Measurements from ENCODE around the gene PCNX3. TPM values are rescaled to one million over a fixed set of nuclear protein-coding genes. Genes with fewer than 3 reads are reported as not detected.

Gene PCNX3
- polyA plus RNA-seq, 1 donor (not counting 4 experiments of a cell fraction or from before 2014, with no cell fraction given): 6.1 TPM

DNA sequence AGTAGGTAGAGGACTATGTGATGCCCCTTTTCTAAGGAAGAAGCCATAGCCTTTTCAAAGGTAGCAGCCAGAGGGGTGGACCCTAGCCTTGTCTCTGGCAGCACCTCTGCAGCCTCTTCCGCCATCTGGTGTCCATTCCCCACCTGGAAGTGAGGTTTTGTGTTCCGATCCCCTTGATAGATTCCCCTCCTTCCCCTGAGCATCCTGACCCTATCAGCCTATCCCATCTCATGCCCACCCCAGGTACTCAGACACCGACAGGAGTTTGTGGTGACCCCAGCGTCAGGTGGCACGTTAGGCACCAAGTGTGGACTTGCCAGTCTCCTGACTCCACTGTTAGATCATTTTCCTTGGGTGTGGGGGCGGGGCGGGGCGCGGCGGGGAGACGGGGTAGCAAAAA is 43.6 kb upstream of the PCNX3 start:
- FAIRE-seq (no peak), DNase-seq (ENCODE audit: low read depth, low spot score) (no peak)
- Histone ChIP-seq H3K9me1 (ENCODE audit: control insufficient read depth, extremely low read depth, insufficient read depth, low read length) (no peaks in the 10 kb centered on the region), H3K27ac (ENCODE audit: control insufficient read depth, insufficient read depth, low read length) (peak overlapping the region; percentile 44), H3K27me3 (ENCODE audit: control insufficient read depth, extremely low read depth, insufficient read depth, low read length) (no peaks in the 10 kb centered on the region), H3K4me3 (ENCODE audit: control insufficient read depth in 2 of 3, extremely low read depth in 1 of 3, insufficient read depth in 2 of 3, low read depth in 1 of 3, low read length in 3 of 3) (peak overlapping the region; percentile 39 to 90 (median 85)), H3K9ac (ENCODE audit: control insufficient read depth, extremely low read depth, insufficient read depth, low read length) (peak overlapping the region; percentile 48), H3K79me2 (ENCODE audit: control insufficient read depth, insufficient read depth, low read length) (peaks cover 39% of the 10 kb centered on the region), H4K20me1 (ENCODE audit: control insufficient read depth, extremely low read depth, insufficient read depth, low read length) (peaks cover 5% of the 10 kb centered on the region), H3K4me2 (ENCODE audit: control insufficient read depth, extremely low read depth, insufficient read depth, low read depth, low read length) (peak overlapping the region; percentile 100), H2AFZ (ENCODE audit: control insufficient read depth, low read length) (no peak overlapping the region), H3K36me3 (ENCODE audit: control insufficient read depth in 2 of 2, extremely low read depth in 1 of 2, insufficient read depth in 2 of 2, low read length in 2 of 2) (no peaks in the 10 kb centered on the region), H3K4me1 (ENCODE audit: control insufficient read depth, extremely low read depth, insufficient read depth, low read length) (peaks cover 54% of the 10 kb centered on the region), H3K9me3 (ENCODE audit: control insufficient read depth, low read depth, low read length) (no peaks in the 10 kb centered on the region)
- dilution Hi-C loops (cut with MboI; ENCODE audit: extremely low pct_ligation_motif_present, low sequenced_read_pairs): no loop called here
- TF ChIP-seq, protein P1, sequence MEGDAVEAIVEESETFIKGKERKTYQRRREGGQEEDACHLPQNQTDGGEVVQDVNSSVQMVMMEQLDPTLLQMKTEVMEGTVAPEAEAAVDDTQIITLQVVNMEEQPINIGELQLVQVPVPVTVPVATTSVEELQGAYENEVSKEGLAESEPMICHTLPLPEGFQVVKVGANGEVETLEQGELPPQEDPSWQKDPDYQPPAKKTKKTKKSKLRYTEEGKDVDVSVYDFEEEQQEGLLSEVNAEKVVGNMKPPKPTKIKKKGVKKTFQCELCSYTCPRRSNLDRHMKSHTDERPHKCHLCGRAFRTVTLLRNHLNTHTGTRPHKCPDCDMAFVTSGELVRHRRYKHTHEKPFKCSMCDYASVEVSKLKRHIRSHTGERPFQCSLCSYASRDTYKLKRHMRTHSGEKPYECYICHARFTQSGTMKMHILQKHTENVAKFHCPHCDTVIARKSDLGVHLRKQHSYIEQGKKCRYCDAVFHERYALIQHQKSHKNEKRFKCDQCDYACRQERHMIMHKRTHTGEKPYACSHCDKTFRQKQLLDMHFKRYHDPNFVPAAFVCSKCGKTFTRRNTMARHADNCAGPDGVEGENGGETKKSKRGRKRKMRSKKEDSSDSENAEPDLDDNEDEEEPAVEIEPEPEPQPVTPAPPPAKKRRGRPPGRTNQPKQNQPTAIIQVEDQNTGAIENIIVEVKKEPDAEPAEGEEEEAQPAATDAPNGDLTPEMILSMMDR (optimal IDR thresholded peaks at IDR 0.05 in 1 of 3, IDR thresholded peaks at IDR 0.05 in 1 of 3, conservative IDR thresholded peaks at IDR 0.05 in 1 of 3; ENCODE audit: extremely low read depth in 1 of 3, insufficient read depth in 2 of 3, low read length in 3 of 3): peak in 2 of 3 experiments; percentile 65 to 67
- no peak for TF ChIP-seq EZH2 (IDR thresholded peaks at IDR 0.05; ENCODE audit: low read length)

DNA sequence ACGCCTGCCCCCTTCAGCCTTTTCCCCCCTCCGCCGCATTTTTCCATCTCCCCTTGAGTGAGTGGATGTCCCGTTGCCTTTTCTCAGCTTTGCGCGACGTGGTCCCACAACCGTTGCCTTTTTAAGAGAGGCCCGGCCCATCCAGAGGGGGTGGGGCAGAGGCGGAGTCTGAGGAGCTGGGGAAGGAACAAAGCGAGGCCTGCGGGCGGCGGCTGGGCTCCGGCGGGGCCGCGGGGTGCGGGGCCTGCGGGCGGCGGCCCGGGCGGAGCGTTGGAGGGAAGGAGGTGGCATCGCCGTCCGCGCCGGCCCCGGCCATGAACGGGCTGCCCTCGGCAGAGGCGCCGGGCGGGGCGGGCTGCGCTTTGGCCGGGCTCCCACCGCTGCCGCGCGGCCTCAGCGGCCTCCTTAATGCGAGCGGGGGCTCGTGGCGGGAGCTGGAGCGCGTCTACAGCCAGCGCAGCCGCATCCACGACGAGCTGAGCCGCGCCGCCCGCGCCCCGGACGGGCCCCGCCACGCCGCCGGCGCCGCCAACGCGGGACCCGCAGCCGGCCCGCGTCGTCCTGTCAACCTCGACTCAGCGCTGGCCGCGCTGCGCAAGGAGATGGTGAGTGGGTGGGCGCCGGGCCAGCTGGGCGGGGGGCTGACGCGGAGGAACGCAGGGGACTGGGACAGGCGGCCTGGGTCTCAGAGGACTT is 43.1 kb upstream of the PCNX3 start, which contains the start of gene FAM89B:
Gene FAM89B, plus strand, starts transcription at position 183 of the 696 bp plus-strand sequence. Its CDS starts 132 bp downstream, at position 315.
- TF ChIP-seq, protein P1 (optimal IDR thresholded peaks at IDR 0.05 in 1 of 3, IDR thresholded peaks at IDR 0.05 in 1 of 3, conservative IDR thresholded peaks at IDR 0.05 in 1 of 3; ENCODE audit: extremely low read depth in 1 of 3, insufficient read depth in 2 of 3, low read length in 3 of 3): no peak
- no peak for TF ChIP-seq EZH2 (IDR thresholded peaks at IDR 0.05; ENCODE audit: low read length)
- Histone ChIP-seq H3K79me2 (ENCODE audit: control insufficient read depth, insufficient read depth, low read length) (peaks cover 38% of the 10 kb centered on the region), H3K27me3 (ENCODE audit: control insufficient read depth, extremely low read depth, insufficient read depth, low read length) (no peaks in the 10 kb centered on the region), H3K9me3 (ENCODE audit: control insufficient read depth, low read depth, low read length) (no peaks in the 10 kb centered on the region), H3K9ac (ENCODE audit: control insufficient read depth, extremely low read depth, insufficient read depth, low read length) (peak within 1 kb of the TSS; percentile 92), H3K4me1 (ENCODE audit: control insufficient read depth, extremely low read depth, insufficient read depth, low read length) (peaks cover 60% of the 10 kb centered on the region), H4K20me1 (ENCODE audit: control insufficient read depth, extremely low read depth, insufficient read depth, low read length) (peaks cover 5% of the 10 kb centered on the region), H3K4me3 (ENCODE audit: control insufficient read depth in 2 of 3, extremely low read depth in 1 of 3, insufficient read depth in 2 of 3, low read depth in 1 of 3, low read length in 3 of 3) (peak within 1 kb of the TSS; percentile 85 to 90 (median 88)), H3K27ac (ENCODE audit: control insufficient read depth, insufficient read depth, low read length) (peak within 1 kb of the TSS; percentile 44), H3K4me2 (ENCODE audit: control insufficient read depth, extremely low read depth, insufficient read depth, low read depth, low read length) (peak within 1 kb of the TSS; percentile 100), H3K9me1 (ENCODE audit: control insufficient read depth, extremely low read depth, insufficient read depth, low read length) (no peaks in the 10 kb centered on the region), H2AFZ (ENCODE audit: control insufficient read depth, low read length) (no peak within 1 kb of the TSS), H3K36me3 (ENCODE audit: control insufficient read depth in 2 of 2, extremely low read depth in 1 of 2, insufficient read depth in 2 of 2, low read length in 2 of 2) (no peaks in the 10 kb centered on the region)
- dilution Hi-C loops (cut with MboI; ENCODE audit: extremely low pct_ligation_motif_present, low sequenced_read_pairs): no loop called here
- FAIRE-seq: no peak
- no peak for DNase-seq (ENCODE audit: low read depth, low spot score)
